Esophagus squamous epithelium (tissue), 4 donors: Measurements from ENCODE around the gene OR4D1.

Experiments
- POLR2A ChIP-seq, 4 donors: fragments of 450-650 bp; IDR thresholded peaks; one replicate each; pipeline ENCODE4 v1.6.1; 2017; ENCODE audit warnings: antibody characterized with exemption in 4 of 4, mild to moderate bottlenecking in 4 of 4, moderate library complexity in 3 of 4
- TF ChIP-seq, protein P1 (sequence below), 6 experiments: fragments of 450-650 bp in 4 of 6; fragments of 200-600 bp in 2 of 6; sonication (generic) in 2 of 6; IDR thresholded peaks; one replicate each; pipeline ENCODE4 v1.5.1; 2016 to 2019; ENCODE audit warnings: antibody characterized with exemption in 6 of 6, mild to moderate bottlenecking in 4 of 6, moderate library complexity in 4 of 6

DNA sequence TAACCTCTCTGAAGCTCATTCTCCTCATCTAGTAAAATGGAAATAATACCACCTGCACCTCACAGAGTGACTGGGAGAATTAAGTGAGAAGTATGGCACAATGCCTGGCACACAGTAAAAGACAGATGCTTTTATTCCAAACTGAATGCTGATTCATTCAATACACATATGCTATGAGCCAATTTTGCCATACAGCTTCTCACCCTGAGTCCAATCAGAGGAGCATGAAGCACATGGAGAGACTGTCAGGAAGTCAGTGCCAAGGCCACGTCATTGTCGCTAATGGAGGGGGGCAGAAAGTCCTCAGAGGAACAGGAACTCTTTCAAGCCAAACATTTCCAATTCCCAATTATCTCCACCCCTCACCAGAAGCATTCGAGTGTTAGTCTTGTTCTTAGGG lies 59.3 kb downstream of the OR4D1 start:
- TF ChIP-seq, protein P1, sequence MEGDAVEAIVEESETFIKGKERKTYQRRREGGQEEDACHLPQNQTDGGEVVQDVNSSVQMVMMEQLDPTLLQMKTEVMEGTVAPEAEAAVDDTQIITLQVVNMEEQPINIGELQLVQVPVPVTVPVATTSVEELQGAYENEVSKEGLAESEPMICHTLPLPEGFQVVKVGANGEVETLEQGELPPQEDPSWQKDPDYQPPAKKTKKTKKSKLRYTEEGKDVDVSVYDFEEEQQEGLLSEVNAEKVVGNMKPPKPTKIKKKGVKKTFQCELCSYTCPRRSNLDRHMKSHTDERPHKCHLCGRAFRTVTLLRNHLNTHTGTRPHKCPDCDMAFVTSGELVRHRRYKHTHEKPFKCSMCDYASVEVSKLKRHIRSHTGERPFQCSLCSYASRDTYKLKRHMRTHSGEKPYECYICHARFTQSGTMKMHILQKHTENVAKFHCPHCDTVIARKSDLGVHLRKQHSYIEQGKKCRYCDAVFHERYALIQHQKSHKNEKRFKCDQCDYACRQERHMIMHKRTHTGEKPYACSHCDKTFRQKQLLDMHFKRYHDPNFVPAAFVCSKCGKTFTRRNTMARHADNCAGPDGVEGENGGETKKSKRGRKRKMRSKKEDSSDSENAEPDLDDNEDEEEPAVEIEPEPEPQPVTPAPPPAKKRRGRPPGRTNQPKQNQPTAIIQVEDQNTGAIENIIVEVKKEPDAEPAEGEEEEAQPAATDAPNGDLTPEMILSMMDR (IDR thresholded peaks at IDR 0.05) = no peak
- no peak for TF ChIP-seq POLR2A (IDR thresholded peaks at IDR 0.05)
